Stimulated activated CD4-positive, alpha-beta T cell treated with anti-CD3 and anti-CD28 coated beads, Interleukin-12 subunit alpha, Interleukin-12 subunit beta, amount 100 ng/mL, for 4 hours (primary cell): Measurements from ENCODE around the gene SLC1A3.
"Not testable (repeated sequence)": the region's sequence is repeated elsewhere in the genome, so short reads cannot be mapped to it uniquely, and the experiment has no call there.

Source experiments
- DNase-seq: peaks from one replicate; pipeline ENCODE4 v3.0.0-alpha.2; 2020

SLC1A3 gene

GRCh38 chr5:36631620-36632362, 25.4 kb downstream of the SLC1A3 start:
- no peak for DNase-seq

DNA sequence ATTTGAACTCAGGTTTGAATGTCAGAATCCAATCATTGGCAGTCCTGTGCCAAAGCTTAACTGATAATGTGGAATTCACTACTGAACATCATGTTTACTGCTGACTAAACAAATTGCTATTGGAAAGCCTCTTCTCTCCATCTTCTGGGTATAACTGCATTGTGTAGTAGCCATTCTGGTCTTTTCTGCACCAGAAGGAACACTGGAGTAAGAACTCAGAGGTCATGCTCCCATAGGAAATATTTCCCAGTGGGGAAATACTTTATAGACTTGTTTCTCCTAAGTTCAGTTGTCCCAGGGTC, 25.9 kb downstream of the SLC1A3 start:
- DNase-seq: no peak

DNA sequence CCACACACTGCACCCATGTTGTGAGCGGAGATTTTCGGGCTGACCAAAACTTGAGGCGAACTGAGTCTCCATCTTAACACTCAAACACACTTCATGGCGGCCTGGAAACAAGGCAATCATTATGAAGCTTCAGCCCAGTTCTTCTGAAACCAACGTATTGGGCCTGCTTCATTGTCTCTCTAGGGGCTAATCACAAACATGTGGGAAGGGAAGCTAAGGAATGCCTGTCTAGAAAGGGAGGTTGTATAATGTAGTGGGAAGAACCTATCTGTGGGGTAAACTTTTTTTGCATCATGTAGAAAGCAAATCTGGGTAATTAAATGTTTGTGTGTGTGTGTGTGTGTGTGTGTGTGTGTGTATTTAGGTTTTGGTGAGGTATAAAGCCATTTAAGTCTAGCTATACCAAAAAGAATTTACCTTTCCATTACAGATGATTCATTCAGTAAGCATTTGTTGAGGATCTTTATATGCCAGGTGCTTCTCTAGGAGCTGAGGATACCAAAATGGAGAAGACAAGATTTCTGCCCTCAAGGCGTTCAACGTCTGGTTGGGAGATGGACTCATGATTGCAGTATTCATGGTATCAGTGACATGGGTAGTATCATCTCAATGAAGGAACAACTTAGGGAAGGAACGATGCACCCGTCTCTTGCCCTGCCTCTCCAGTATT, 29.4 kb downstream of the SLC1A3 start:
- no peak for DNase-seq

DNA sequence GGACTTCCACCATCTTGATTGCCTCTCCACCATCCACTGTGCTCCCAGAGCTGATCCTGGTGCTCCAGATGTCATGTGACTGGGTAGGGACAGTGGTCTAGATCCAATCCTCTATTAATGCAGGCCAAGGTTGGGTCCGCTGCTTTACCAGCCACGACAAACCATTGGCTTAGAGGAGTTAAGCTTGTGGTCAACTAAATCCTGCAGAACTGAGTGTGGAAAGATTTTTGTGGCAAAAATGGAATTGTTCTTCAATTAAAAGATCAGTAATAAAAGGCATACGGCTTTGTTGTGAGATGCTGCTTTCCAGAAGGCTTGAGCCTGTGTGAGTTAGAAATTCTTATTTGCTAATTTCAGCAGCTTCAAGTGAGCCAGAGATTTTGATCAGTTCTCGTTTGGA, 30.7 kb downstream of the SLC1A3 start:
- no peak for DNase-seq

- no peak for DNase-seq
Measured at GRCh38 chr5:36637516-36637915, 31.1 kb downstream of the SLC1A3 start.

DNA sequence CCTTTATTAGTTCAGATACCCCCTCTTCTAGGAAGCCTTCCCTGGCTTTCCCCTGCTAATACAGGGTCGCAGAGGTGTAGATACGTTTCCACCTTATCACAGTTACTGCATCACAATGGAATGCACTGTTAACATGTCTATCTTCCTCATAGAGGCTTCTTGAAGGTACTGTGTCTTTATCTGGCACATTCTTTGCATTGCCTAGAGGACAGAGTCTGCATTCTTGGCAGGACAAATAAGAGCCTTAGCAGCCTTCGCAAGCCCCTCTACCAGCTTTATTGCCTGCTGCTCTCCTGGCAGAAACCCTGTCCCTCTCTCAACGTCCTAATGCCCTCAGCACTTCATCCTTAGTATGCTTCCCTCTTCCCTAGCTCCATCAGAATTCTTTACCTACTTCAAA, 31.6 kb downstream of the SLC1A3 start:
- DNase-seq: no peak

DNA sequence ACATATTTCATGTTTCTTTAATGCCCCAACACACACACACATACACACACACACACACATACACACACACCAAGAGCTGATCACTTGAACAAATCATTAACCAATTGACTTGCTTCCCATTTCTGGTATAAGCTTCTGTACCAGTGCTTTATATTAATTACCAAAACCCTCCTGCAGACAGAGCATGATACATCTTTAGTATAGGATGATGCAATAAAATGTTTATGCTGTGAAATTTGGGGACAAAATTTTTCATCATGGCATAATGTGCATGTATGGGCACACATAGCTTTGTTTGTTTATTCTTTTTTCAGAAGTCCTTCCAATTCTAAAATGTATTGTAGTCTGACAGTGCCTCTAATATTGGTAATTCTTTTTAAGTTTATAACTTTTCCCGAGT, 34.5 kb downstream of the SLC1A3 start:
- DNase-seq: no peak

GRCh38 chr5:36641431-36641830, 35.0 kb downstream of the SLC1A3 start:
- DNase-seq: no peak

GRCh38 chr5:36642089-36642488, 35.7 kb downstream of the SLC1A3 start:
- no peak for DNase-seq

DNA sequence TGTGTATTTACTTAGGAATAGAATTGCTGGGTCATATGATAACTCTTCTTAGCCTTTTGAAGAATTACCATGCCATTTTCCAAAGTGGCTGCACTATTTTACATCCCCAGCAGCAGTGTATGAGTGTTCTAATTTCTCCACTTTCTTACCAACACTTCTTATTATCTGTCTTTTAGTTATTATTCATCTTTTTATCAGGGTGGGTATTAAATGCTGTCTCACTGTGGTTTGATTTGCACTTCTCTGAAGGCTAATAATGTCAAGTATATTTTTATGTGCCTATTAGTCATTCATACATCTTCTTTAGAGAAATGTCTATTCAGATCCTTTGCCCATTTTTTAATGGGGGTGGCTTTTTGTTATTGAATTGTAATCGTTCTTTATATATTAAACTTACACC, 36.8 kb downstream of the SLC1A3 start:
- DNase-seq: no peak

DNA sequence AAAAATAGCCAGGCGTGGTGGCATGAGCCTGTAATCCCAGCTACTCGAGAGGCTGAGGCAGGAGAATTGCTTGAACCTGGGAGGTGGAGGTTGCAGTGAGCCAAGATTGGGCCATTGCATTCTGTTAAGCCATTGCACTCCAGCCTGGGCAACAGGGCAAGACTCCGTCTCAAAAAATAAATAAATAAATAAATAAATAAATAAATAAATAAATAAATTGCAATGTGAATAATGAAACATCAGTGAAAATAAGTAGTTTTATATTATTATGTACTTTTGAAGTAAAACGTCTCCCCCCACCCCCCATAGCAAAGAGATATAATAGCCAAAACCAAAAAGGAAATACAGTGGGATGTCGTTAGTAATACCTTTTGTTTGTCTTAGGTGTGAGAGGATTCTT, 37.4 kb downstream of the SLC1A3 start:
- DNase-seq: not testable (repeated sequence)

DNA sequence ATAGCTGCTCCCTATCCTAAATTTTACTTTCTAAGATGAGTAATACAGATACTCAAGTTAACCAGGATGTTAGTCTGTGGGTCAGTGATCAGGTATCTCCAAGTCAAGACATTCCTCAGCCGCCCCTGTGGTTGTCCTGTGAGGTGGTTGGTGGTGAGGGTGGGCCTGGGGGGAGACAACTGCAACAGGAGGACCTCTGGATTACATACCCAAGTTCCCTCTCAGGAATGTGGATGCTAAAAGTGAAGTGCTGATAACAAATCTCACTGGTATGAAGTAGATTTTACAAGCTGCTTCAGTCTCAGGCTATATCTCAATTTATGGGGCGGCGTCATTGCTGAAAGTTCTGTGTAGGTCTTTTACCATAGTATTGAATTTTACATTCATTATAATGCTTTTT, 38.3 kb downstream of the SLC1A3 start:
- DNase-seq: no peak

DNA sequence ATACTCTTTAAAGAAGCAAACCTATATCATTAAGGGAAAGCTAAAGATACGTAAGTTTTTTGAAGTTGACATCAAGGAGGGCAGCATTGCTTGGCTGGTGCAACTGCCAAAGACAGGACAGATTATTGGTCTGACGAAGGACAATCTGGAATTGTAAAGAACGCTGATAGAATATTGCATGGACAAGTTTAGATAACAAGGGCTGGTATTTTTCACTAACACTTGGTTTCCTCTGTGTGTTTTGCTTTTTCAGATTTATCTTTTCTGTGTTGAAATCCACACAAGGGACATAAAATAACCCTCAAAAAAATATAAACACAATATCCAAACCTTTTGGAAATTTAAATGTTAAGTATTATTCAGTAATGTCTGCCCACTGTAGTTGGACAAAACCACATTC, 39.7 kb downstream of the SLC1A3 start:
- DNase-seq: no peak

GRCh38 chr5:36646507-36647023, 40.2 kb downstream of the SLC1A3 start:
- no peak for DNase-seq

- no peak for DNase-seq
Measured at GRCh38 chr5:36647046-36647445, 40.6 kb downstream of the SLC1A3 start.

- DNase-seq: no peak
Measured at GRCh38 chr5:36648426-36648825, 42.0 kb downstream of the SLC1A3 start.

DNA sequence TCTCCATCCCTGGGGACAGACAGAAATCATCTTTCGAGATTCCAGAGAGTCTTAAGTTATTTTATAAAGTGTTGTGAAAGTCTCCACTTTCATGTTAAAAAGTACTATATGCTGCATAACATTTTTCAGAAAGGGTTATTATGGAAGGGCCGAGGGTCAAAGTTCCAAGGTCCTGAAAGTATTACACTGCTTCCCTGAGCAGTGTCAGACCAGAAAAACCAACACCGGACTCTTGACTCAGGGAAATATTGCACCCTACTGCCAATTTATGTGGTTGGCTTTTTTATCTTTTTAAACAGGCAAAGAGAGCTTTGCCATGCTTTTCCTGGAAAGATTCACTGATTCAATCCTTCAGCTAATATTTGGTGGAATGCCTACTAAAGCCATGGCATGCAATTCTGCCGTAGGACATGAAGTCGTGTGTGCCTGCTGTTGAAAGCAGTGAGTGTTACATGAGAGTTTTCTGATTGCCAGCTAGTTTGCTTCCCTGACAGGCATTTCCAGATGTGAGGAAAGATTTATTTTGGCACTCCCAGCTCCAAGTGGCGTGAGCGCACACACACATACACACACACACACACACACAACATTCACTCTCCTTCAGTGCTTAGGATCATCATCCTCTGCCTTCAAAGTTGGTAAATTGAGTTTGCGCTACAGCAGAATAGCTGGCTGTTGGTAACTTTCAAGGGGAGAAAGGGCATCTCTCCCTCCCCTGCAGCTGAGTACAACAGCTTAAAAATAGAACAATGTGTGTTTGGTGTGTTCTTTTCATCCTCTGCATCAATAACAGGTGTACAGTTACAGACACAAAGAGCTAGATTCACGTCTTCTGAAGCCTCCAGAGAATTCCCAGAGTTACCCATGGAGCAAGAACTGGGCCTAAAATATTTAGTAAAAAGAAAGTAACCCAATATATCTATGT, 45.6 kb downstream of the SLC1A3 start:
- DNase-seq: no peak

DNA sequence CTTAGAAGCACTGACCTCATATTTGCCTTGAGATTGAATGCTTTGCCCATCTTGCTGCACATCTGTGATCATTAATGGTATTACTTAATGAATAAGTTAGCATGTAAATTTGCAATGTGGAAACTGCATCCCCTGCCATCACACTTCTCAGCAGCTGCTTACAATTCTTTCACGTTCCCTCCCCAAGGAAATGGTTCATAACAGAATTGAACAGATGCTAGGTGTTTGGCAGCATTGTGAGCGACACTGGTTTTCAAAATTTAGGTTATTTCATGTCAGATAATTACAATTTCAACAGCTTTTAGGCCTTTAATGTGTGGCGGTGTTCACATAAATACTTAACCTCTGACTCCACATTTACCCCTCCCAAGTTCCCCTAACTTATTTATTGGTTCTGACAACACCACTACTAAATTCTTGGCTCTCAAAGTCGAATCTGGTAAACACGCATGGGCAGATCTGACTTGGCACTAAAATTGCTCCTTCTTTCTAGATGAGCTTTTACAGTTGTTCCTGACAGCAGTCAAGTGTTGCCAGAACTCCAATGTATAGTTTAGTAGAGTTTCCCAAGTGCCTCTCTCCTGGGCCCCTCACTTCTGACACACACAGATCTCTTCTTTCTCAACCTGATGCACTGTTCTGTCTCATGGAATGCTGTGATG, 46.8 kb downstream of the SLC1A3 start:
- DNase-seq: no peak

GRCh38 chr5:36654564-36654963, 48.2 kb downstream of the SLC1A3 start:
- DNase-seq: no peak

DNA sequence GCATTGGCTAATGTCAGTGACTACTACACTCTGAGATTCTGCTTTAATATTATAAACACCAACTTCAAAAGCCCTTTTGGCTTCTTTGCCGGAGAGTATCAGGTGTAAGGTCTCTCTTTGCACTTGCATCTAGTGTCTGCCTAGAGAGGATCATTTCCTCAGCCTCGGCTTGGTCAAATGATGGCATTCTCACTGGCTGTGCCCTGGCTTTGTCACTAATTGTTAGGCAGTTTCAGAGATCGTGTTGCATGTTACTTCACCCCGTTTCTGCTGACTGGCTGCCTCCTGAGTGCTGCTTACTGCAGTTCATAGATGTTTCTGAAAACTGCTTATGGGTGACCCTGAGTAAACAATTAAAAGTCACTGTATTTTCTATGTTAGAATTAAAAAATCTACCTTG, 48.8 kb downstream of the SLC1A3 start:
- no peak for DNase-seq

DNA sequence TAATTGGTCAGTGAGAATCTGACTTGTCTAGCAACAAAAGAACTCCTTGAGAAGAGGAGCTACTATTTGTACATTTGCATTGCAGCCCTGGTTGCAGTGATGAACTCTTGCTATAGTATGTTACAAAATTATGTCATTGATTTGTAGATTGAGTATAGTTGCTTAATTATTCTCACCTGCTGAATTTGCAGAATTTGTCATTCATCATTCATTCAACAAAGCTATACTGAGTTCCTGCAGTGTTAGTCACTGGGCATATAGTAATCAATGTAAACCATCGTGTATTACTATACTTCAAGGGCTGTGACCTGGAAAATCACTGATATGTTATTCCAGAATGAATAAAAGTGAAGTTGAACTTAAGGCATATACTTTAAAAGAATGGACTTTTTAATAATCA, 50.1 kb downstream of the SLC1A3 start:
- no peak for DNase-seq

DNA sequence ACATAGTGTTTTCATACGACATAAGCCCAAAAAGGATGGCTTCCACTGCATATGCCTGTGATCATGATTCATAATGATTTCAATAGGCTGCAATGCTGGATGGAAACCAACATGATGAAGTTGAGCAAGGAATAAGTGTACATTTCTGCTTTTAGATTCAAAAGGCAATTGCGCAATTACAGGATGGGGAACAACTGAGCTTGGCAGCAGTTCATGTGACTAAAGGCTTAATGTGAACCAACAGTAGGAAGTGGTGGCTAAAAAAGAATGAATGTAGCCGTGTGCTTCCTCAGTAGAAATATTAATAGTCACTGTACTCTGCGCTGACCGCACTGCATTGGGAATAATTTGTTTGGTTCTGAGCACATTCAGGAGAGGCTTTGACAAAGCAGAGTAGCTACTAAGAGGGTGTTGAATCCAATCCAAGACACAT, 51.2 kb downstream of the SLC1A3 start:
- no peak for DNase-seq
